Loucy (cell line): ENCODE measurements around the gene ALG1.

Experiments
- EZH2phosphoT487 ChIP-seq: fragments of 200-600 bp; IDR thresholded peaks from 2 replicates; pipeline ENCODE4 v1.6.1; 2018; ENCODE audit warnings: antibody characterized with exemption, mild to moderate bottlenecking, moderate library complexity, borderline replicate concordance
- TF ChIP-seq, protein P1 (sequence below): fragments of 200-600 bp; sonication (generic); conservative IDR thresholded peaks from 2 replicates; pipeline ENCODE4 v1.5.1; 2014; ENCODE audit warnings: mild to moderate bottlenecking, antibody characterized with exemption, low read length

DNA sequence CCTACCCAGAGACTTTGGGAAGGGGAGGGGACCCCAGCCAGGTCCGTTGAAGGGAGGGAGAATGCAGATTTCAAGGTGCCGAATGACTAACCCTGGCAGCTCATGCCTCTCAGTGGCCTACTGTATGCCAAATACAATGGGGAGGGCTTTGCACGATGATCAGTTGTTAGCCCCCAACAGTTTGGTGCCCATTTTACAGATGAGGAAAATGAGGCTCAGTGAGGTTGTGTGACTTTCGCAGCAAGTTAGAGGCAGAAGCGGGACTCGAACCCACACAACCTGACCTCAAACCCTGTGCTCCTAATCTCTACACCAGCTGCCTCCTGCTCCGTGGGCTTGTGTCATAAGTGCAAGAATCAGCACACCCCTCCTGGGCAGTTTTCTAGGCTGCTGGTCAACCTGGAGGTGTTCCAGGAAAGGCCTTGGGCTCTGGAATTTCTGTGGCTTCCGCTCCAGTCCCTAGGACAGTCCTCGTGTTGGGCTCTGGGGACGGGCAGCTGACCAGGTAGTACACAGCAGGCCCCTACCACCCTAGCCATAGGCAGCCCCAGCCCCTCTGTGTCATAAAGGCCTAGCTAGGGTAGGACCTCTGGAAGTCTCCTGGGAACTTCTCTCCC is 26.0 kb upstream of the ALG1 start:
- TF ChIP-seq, protein P1, sequence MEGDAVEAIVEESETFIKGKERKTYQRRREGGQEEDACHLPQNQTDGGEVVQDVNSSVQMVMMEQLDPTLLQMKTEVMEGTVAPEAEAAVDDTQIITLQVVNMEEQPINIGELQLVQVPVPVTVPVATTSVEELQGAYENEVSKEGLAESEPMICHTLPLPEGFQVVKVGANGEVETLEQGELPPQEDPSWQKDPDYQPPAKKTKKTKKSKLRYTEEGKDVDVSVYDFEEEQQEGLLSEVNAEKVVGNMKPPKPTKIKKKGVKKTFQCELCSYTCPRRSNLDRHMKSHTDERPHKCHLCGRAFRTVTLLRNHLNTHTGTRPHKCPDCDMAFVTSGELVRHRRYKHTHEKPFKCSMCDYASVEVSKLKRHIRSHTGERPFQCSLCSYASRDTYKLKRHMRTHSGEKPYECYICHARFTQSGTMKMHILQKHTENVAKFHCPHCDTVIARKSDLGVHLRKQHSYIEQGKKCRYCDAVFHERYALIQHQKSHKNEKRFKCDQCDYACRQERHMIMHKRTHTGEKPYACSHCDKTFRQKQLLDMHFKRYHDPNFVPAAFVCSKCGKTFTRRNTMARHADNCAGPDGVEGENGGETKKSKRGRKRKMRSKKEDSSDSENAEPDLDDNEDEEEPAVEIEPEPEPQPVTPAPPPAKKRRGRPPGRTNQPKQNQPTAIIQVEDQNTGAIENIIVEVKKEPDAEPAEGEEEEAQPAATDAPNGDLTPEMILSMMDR, result no peak
- TF ChIP-seq EZH2phosphoT487, result no peak
